Measurements from ENCODE around the gene LRRC56. TPM values are rescaled to one million over a fixed set of nuclear protein-coding genes. Genes with fewer than 3 reads are reported as not detected.

The LRRC56 gene
- total and polyA plus RNA-seq, 2 donors from 2014 or later: 1.2 to 7.7 TPM

DNA sequence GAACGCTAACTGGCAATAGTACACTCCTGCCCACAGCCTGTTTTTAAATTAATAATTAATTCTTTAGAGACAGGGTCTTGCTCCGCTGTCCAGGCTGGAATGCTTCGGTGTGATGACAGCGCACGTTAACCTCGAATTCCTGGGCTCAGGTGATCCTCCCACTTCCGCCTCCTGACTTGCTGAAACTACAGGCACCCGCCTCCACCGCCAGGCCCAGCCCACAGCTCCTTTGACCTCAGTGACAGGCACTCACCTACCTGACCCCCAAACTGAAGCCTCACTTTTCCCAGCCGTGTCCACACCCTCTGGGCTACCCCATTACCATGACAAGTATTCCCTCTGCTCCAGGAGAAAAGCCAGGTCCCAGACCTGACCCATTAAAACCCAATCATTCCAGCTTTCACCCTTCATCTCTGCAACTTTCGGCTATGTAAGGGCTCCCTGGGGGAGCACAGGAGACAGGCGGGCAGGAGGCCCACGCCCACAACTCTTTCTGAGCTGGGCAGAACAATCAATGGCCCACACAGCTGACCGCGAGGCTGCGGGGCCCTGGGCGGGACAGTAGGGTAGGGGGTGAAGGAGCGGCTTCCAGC, 22.5 kb downstream of the LRRC56 start:
- peaks cover 0 to 34% (median 8%) of the 10 kb centered on the region in 3 donors for H3K4me1 ChIP-seq (ENCODE audit: control insufficient read depth in 2 of 3, insufficient read depth in 2 of 3, low read depth in 1 of 3, low read length in 3 of 3)
- intact Hi-C loops (cut with DNase I): loop anchor here (10.0 kb wide), 1 partner anchor 165 kb away; no protein-coding TSS in a partner anchor
- H3K36me3 ChIP-seq (ENCODE audit: control insufficient read depth in 2 of 3, insufficient read depth in 3 of 3, low read length in 3 of 3): peaks cover 0 to 4% (median 0%) of the 10 kb centered on the region in 3 donors
- FAIRE-seq (no peak), DNase-seq (peak in 2 of 5 donors; percentile 77 to 89)
- H3K27me3 ChIP-seq (ENCODE audit: control insufficient read depth, insufficient read depth, low read length): no peaks in the 10 kb centered on the region
- peak overlapping the region in 2 of 3 donors; percentile 3 to 52 for H3K4me3 ChIP-seq (ENCODE audit: low read length in 3 of 3)
- H3K27ac ChIP-seq (ENCODE audit: low read depth in 2 of 2, low read length in 2 of 2): peak overlapping the region; percentile 79 to 90
- no peaks in the 10 kb centered on the region for H3K9me3 ChIP-seq (ENCODE audit: control insufficient read depth in 2 of 3, insufficient read depth in 1 of 3, low read length in 3 of 3)
- peak overlapping the region in 1 of 3 donors; percentile 55 for H3K9ac ChIP-seq (ENCODE audit: low read length in 3 of 3)
- TF ChIP-seq, protein P1, sequence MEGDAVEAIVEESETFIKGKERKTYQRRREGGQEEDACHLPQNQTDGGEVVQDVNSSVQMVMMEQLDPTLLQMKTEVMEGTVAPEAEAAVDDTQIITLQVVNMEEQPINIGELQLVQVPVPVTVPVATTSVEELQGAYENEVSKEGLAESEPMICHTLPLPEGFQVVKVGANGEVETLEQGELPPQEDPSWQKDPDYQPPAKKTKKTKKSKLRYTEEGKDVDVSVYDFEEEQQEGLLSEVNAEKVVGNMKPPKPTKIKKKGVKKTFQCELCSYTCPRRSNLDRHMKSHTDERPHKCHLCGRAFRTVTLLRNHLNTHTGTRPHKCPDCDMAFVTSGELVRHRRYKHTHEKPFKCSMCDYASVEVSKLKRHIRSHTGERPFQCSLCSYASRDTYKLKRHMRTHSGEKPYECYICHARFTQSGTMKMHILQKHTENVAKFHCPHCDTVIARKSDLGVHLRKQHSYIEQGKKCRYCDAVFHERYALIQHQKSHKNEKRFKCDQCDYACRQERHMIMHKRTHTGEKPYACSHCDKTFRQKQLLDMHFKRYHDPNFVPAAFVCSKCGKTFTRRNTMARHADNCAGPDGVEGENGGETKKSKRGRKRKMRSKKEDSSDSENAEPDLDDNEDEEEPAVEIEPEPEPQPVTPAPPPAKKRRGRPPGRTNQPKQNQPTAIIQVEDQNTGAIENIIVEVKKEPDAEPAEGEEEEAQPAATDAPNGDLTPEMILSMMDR (IDR thresholded peaks at IDR 0.05; ENCODE audit: borderline replicate concordance, extremely low read depth, insufficient read depth): no peak

GRCh38 chr11:560305-561147, 23.2 kb downstream of the LRRC56 start, which contains the start of the genes LMNTD2 and RASSF7:
TSS of gene LMNTD2 (minus strand) at chr11:560738. CDS start at chr11:560716, 22 bp downstream.
TSS of gene RASSF7 (plus strand) at chr11:560970. CDS start at chr11:561769, 799 bp downstream.
- Histone ChIP-seq H3K27me3 (ENCODE audit: control insufficient read depth, insufficient read depth, low read length) (no peaks in the 10 kb centered on the region), H3K4me1 (ENCODE audit: control insufficient read depth in 2 of 3, insufficient read depth in 2 of 3, low read depth in 1 of 3, low read length in 3 of 3) (peaks cover 0 to 34% (median 8%) of the 10 kb centered on the region in 3 donors), H3K4me3 (ENCODE audit: low read length in 3 of 3) (peak within 1 kb of the TSS; percentile 65 to 70 (median 68)), H3K36me3 (ENCODE audit: control insufficient read depth in 2 of 3, insufficient read depth in 3 of 3, low read length in 3 of 3) (peaks cover 0 to 4% (median 0%) of the 10 kb centered on the region in 3 donors), H3K9ac (ENCODE audit: low read length in 3 of 3) (peak within 1 kb of the TSS; percentile 30 to 55 (median 39)), H3K27ac (ENCODE audit: low read depth in 2 of 2, low read length in 2 of 2) (peak within 1 kb of the TSS; percentile 82 to 90), H3K9me3 (ENCODE audit: control insufficient read depth in 2 of 3, insufficient read depth in 1 of 3, low read length in 3 of 3) (no peaks in the 10 kb centered on the region)
- DNase-seq (peak; percentile 94 to 97 (median 95)), FAIRE-seq (no peak)
- TF ChIP-seq, protein P1 (IDR thresholded peaks at IDR 0.05; ENCODE audit: borderline replicate concordance, extremely low read depth, insufficient read depth): no peak
- intact Hi-C loops (cut with DNase I): no loop called here

DNA sequence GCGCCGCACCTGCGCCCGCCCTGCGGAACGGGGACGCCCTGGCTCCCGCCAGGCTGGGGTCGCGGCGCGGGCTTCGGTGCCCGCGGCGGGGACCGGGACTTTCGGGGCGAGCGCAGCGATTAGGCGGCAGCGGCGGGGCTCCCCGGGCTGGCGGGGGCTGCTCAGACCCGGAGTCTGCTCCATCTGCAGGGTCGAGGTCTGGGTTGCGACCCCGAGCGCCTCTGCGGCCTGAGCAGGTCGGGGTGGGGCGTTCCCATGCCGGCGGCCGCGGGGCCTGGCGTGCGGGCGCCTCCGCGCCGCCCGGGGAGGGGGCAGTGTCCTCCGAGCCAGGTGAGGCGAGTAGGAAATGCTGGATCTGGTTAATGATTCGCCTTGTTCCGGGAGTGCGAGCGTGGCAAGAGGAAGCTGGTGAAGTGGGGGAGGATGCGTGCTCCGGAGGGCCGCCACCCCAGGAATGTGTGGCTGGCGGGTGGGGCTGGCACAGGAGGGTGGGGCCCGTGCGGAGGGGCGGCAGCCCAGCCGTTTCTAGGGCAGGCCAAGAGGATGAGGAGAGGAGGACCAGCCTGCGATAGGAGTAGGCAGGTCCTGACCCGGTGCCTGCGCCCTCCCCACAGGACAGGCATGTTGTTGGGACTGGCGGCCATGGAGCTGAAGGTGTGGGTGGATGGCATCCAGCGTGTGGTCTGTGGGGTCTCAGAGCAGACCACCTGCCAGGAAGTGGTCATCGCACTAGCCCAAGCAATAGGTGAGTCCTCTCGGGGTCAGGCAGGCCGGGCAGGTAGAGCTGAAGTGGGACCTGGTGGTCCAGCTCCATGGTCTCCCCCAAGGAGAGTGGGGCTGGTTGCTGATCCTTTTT, 24.0 kb downstream of the LRRC56 start:
- peak overlapping the region; percentile 82 to 85 for H3K27ac ChIP-seq (ENCODE audit: low read depth in 2 of 2, low read length in 2 of 2)
- TF ChIP-seq, protein P1 (IDR thresholded peaks at IDR 0.05; ENCODE audit: borderline replicate concordance, extremely low read depth, insufficient read depth): no peak

More for the DNA sequence above, 24.0 kb downstream of the LRRC56 start:
- Histone ChIP-seq H3K4me3 (ENCODE audit: low read length in 3 of 3) (peak overlapping the region; percentile 65 to 70 (median 68)), H3K9ac (ENCODE audit: low read length in 3 of 3) (peak overlapping the region; percentile 30 to 55 (median 39)), H3K36me3 (ENCODE audit: control insufficient read depth in 2 of 3, insufficient read depth in 3 of 3, low read length in 3 of 3) (peaks cover 0 to 4% (median 0%) of the 10 kb centered on the region in 3 donors), H3K9me3 (ENCODE audit: control insufficient read depth in 2 of 3, insufficient read depth in 1 of 3, low read length in 3 of 3) (no peaks in the 10 kb centered on the region), H3K27me3 (ENCODE audit: control insufficient read depth, insufficient read depth, low read length) (no peaks in the 10 kb centered on the region), H3K4me1 (ENCODE audit: control insufficient read depth in 2 of 3, insufficient read depth in 2 of 3, low read depth in 1 of 3, low read length in 3 of 3) (peaks cover 0 to 40% (median 8%) of the 10 kb centered on the region in 3 donors)
- DNase-seq: peak; percentile 87 to 95 (median 93)
- FAIRE-seq: no peak
- intact Hi-C loops (cut with DNase I): no loop called here
